Parathyroid adenoma (tissue), 2 donors: ENCODE data around the gene FKBP5.

Experiments used
- H2AFZ ChIP-seq: fragments of 300-600 bp; sonication (generic); one replicate; pipeline ENCODE4 v1.7.0; 2017; ENCODE audit warnings: antibody characterized with exemption, mild to moderate bottlenecking
- H3K27ac ChIP-seq: fragments of 300-600 bp; sonication (generic); one replicate; pipeline ENCODE4 v1.7.0; 2017
- H3K27me3 ChIP-seq: fragments of 300-600 bp; sonication (generic); one replicate; pipeline ENCODE4 v1.7.0; 2017; ENCODE audit warnings: low read length; ENCODE audit not compliant: control insufficient read depth, insufficient read depth
- H3K36me3 ChIP-seq: fragments of 300-600 bp; sonication (generic); one replicate; pipeline ENCODE4 v1.7.0; 2017; ENCODE audit warnings: low read length; ENCODE audit not compliant: control insufficient read depth, insufficient read depth
- H3K4me1 ChIP-seq: fragments of 300-600 bp; sonication (generic); one replicate; pipeline ENCODE4 v1.7.0; 2017; ENCODE audit warnings: control low read depth
- H3K4me2 ChIP-seq: fragments of 300-600 bp; sonication (generic); one replicate; pipeline ENCODE4 v1.7.0; 2017; ENCODE audit warnings: low read length
- H3K4me3 ChIP-seq: fragments of 300-600 bp; sonication (generic); one replicate; pipeline ENCODE4 v1.7.0; 2017; ENCODE audit warnings: low read depth, low read length
- H3K79me2 ChIP-seq: fragments of 300-600 bp; sonication (generic); one replicate; pipeline ENCODE4 v1.7.0; 2017; ENCODE audit warnings: control low read depth
- H3K9ac ChIP-seq: fragments of 300-600 bp; sonication (generic); one replicate; pipeline ENCODE4 v1.7.0; 2017; ENCODE audit warnings: mild to moderate bottlenecking
- H3K9me3 ChIP-seq: fragments of 300-600 bp; sonication (generic); one replicate; pipeline ENCODE4 v1.7.0; 2017; ENCODE audit warnings: low read length; ENCODE audit not compliant: control insufficient read depth
- TF ChIP-seq, protein P1 (sequence below): fragments of 300-600 bp; sonication (generic); IDR thresholded peaks from one replicate; pipeline ENCODE4 v1.7.0; 2017; ENCODE audit warnings: antibody characterized with exemption, mild to moderate bottlenecking
- donor health status: primary hyperparathyroidism.

FKBP5 gene

DNA sequence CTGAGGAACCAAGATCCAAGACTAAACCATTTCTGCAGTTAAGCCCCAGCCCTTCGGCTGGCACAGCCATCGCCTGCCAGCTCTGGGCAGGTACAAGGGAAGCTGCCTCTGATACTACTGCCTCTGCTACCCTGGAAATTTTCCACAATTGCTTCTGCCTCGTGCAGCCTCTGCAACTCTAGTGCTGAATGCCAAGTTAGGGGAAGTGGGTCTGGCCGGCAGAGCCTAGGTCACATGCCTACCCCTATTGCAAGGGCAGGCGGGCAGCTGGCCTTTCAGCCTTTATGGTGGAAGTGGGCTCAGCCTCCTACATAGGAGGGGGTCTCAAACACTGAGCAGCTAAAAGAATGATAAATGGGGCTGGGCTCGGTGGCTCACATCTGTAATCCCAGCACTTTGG lies 131.5 kb downstream of the FKBP5 start:
- Histone ChIP-seq H3K4me2 (no peak overlapping the region), H3K79me2 (no peaks in the 10 kb centered on the region), H2AFZ (no peak overlapping the region), H3K9ac (no peak overlapping the region), H3K27me3 (no peaks in the 10 kb centered on the region), H3K27ac (no peak overlapping the region), H3K36me3 (no peaks in the 10 kb centered on the region), H3K4me1 (no peaks in the 10 kb centered on the region), H3K9me3 (no peaks in the 10 kb centered on the region), H3K4me3 (no peak overlapping the region)
- TF ChIP-seq, protein P1, sequence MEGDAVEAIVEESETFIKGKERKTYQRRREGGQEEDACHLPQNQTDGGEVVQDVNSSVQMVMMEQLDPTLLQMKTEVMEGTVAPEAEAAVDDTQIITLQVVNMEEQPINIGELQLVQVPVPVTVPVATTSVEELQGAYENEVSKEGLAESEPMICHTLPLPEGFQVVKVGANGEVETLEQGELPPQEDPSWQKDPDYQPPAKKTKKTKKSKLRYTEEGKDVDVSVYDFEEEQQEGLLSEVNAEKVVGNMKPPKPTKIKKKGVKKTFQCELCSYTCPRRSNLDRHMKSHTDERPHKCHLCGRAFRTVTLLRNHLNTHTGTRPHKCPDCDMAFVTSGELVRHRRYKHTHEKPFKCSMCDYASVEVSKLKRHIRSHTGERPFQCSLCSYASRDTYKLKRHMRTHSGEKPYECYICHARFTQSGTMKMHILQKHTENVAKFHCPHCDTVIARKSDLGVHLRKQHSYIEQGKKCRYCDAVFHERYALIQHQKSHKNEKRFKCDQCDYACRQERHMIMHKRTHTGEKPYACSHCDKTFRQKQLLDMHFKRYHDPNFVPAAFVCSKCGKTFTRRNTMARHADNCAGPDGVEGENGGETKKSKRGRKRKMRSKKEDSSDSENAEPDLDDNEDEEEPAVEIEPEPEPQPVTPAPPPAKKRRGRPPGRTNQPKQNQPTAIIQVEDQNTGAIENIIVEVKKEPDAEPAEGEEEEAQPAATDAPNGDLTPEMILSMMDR: no peak

DNA sequence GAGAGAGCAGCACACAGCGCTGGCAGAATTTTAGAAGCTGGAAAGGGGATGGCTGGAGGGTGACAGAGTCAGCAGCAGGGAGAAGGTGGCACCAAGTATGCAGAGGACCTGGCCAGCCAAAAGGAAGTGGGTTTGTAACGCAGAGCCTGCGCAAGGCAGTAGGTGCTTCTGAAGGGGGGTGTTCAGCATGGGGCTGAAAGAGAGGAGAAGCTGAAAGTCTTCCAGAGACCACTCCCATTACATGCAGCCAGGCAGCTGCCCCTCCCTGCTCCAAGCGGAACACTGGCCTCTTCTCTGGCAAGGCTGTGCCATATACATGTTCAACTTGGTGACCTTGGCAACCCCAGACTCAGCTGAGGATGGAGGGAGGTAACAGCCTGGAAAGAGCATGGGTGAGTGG lies 133.9 kb downstream of the FKBP5 start:
- H3K9me3 ChIP-seq: no peaks in the 10 kb centered on the region
- H3K9ac ChIP-seq: no peak overlapping the region
- no peaks in the 10 kb centered on the region for H3K4me1 ChIP-seq
- H3K4me2 ChIP-seq: no peak overlapping the region
- no peaks in the 10 kb centered on the region for H3K36me3 ChIP-seq
- no peaks in the 10 kb centered on the region for H3K27me3 ChIP-seq
- H3K79me2 ChIP-seq: no peaks in the 10 kb centered on the region
- no peak overlapping the region for H3K27ac ChIP-seq
- no peak overlapping the region for H3K4me3 ChIP-seq
- TF ChIP-seq, protein P1: no peak
- H2AFZ ChIP-seq: no peak overlapping the region

DNA sequence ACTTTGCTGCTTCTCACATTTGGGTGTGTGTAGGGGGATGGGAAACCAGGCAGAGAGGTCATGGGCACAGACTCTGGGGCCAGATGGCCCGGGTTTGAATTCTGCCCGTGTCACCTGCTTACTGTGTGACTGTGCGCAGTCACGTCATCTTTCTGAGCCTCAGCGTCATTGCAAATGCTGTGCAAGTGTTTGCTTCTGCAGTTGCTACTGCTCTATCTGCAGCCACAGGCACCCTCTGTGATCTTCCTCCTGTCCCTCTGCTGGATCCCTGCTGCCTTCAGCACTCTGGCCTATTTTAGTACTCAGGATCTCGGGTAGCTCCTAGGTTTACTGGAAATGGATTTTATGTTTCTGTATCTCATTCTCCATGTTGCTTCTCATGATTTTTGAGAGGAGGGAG lies 135.4 kb downstream of the FKBP5 start:
- Histone ChIP-seq H3K4me1 (no peaks in the 10 kb centered on the region), H3K9me3 (no peaks in the 10 kb centered on the region), H3K36me3 (no peaks in the 10 kb centered on the region), H3K4me2 (no peak overlapping the region), H3K27me3 (no peaks in the 10 kb centered on the region), H3K79me2 (no peaks in the 10 kb centered on the region), H3K4me3 (no peak overlapping the region), H2AFZ (no peak overlapping the region), H3K27ac (no peak overlapping the region), H3K9ac (no peak overlapping the region)
- TF ChIP-seq, protein P1: no peak

DNA sequence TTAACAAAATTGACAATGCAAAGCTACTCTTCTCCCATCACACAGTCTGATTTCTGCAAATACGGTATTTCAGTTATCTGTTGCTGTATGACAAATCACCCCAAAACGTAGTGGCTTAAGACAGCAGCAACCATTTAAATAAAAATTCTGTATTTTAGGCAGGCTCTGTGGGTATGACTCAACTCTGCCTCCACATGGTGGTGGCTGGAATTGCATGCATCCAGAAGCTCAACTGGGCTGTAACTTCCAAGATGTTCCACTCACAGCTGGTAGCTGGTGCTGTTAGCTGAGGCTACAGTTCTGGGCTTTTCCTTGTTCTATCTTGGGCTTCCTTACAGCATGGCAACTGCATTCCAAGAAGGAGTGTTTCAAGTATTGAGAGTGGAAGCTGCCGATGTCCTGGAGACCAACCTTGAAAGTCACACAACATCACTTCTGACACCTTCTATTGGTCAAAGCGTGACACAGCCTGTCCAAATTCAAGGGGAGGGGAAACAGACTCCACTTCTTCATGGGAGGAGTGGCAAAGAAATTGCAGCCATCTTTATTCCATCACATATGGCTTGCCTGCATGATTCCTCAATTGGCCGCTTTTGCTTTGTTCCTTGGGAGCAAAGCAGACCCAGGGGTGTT lies 136.3 kb downstream of the FKBP5 start:
- Histone ChIP-seq H3K4me1 (no peaks in the 10 kb centered on the region), H3K4me2 (no peak overlapping the region), H3K27me3 (no peaks in the 10 kb centered on the region), H2AFZ (peak overlapping the region; percentile 25), H3K9me3 (no peaks in the 10 kb centered on the region), H3K79me2 (no peaks in the 10 kb centered on the region), H3K27ac (no peak overlapping the region), H3K4me3 (no peak overlapping the region), H3K9ac (no peak overlapping the region), H3K36me3 (no peaks in the 10 kb centered on the region)
- TF ChIP-seq, protein P1: peak; percentile 64

DNA sequence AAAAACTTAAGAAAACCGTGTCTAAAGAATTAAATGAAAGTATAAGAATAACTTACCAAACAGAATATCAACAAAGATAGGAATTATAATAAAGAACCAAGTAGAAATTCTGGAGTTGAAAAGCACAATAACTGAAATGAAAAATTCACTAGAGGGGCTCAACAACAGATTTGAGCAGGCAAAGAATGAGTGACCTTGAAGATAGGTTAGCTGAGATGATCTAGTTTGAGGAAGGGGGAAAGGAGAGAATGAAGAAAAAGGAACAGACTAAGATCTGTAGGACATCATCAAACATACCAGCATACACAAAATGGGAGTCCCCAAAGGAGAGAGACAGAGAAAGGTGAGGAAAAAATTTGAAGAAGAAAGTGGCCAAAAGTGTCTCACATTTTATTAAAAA lies 138.3 kb downstream of the FKBP5 start:
- Histone ChIP-seq H3K27ac (no peak overlapping the region), H3K79me2 (no peaks in the 10 kb centered on the region)

More for the DNA sequence above, 138.3 kb downstream of the FKBP5 start:
- H3K4me1 ChIP-seq: no peaks in the 10 kb centered on the region
- H3K9me3 ChIP-seq: no peaks in the 10 kb centered on the region
- no peaks in the 10 kb centered on the region for H3K36me3 ChIP-seq
- no peak overlapping the region for H3K9ac ChIP-seq
- no peaks in the 10 kb centered on the region for H3K27me3 ChIP-seq
- TF ChIP-seq, protein P1: no peak
- H3K4me2 ChIP-seq: no peak overlapping the region
- no peak overlapping the region for H2AFZ ChIP-seq
- H3K4me3 ChIP-seq: no peak overlapping the region
